HEK293 (cell line): ENCODE data around the gene VPS54.
A peak's percentile ranks its signal among the peaks of the same experiment; 100 is the strongest.

Experiments used
- TCF7L2 ChIP-seq: IDR thresholded peaks from 2 replicates; pipeline ENCODE4 v1.6.1; 2011; ENCODE audit warnings: low read depth, mild to moderate bottlenecking, inconsistent platforms, low read length, moderate library complexity, borderline replicate concordance
- ZBTB8A ChIP-seq: fragments of 450-650 bp; formaldehyde crosslinking; IDR thresholded peaks from 2 replicates; pipeline ENCODE4 v1.5.1; 2016; ENCODE audit warnings: missing biosample characterization, missing genetic modification characterization
- ZNF16 ChIP-seq: fragments of 450-650 bp; formaldehyde crosslinking; IDR thresholded peaks from 2 replicates; pipeline ENCODE4 v1.5.1; 2016; ENCODE audit warnings: low read depth, missing biosample characterization, missing genetic modification characterization
- ZNF785 ChIP-seq: fragments of 450-650 bp; formaldehyde crosslinking; IDR thresholded peaks from 2 replicates; pipeline ENCODE4 v1.5.1; 2016; ENCODE audit warnings: missing biosample characterization, missing genetic modification characterization
- TF ChIP-seq, protein P1 (sequence below): fragments of 450-650 bp; formaldehyde crosslinking; IDR thresholded peaks from 2 replicates; pipeline ENCODE4 v1.5.1; 2016; ENCODE audit warnings: missing biosample characterization, missing genetic modification characterization
- TF ChIP-seq, protein P2 (sequence below): fragments of 450-650 bp; formaldehyde crosslinking; conservative IDR thresholded peaks from 2 replicates; pipeline ENCODE4 v1.5.1; 2016; ENCODE audit warnings: low read depth, missing biosample characterization, missing genetic modification characterization

DNA sequence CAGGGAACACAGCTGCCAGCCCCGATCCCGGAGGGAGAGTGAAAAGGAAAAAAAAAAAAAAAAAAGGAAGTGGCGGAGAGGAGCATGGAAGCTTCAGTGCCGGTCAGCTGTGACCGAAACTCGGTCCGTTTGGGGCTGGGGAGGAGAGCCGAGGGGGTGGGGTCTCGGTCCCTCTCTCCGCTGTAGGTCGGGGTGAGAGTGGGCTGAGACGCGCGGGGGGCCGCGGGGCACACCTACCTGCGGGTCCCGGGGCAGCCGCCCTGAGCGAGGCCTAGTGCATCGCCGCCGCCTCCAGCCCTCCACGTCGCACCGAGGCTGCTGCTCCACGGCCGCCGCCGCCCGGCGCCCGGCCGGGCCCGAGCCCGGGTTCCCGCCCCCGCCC, 536 bp downstream of the VPS54 start:
- TF ChIP-seq, protein P1, sequence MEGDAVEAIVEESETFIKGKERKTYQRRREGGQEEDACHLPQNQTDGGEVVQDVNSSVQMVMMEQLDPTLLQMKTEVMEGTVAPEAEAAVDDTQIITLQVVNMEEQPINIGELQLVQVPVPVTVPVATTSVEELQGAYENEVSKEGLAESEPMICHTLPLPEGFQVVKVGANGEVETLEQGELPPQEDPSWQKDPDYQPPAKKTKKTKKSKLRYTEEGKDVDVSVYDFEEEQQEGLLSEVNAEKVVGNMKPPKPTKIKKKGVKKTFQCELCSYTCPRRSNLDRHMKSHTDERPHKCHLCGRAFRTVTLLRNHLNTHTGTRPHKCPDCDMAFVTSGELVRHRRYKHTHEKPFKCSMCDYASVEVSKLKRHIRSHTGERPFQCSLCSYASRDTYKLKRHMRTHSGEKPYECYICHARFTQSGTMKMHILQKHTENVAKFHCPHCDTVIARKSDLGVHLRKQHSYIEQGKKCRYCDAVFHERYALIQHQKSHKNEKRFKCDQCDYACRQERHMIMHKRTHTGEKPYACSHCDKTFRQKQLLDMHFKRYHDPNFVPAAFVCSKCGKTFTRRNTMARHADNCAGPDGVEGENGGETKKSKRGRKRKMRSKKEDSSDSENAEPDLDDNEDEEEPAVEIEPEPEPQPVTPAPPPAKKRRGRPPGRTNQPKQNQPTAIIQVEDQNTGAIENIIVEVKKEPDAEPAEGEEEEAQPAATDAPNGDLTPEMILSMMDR (tag by site-specific recombination) = no peak
- no peak for TF ChIP-seq ZBTB8A (tag by site-specific recombination)
- TF ChIP-seq, protein P2, sequence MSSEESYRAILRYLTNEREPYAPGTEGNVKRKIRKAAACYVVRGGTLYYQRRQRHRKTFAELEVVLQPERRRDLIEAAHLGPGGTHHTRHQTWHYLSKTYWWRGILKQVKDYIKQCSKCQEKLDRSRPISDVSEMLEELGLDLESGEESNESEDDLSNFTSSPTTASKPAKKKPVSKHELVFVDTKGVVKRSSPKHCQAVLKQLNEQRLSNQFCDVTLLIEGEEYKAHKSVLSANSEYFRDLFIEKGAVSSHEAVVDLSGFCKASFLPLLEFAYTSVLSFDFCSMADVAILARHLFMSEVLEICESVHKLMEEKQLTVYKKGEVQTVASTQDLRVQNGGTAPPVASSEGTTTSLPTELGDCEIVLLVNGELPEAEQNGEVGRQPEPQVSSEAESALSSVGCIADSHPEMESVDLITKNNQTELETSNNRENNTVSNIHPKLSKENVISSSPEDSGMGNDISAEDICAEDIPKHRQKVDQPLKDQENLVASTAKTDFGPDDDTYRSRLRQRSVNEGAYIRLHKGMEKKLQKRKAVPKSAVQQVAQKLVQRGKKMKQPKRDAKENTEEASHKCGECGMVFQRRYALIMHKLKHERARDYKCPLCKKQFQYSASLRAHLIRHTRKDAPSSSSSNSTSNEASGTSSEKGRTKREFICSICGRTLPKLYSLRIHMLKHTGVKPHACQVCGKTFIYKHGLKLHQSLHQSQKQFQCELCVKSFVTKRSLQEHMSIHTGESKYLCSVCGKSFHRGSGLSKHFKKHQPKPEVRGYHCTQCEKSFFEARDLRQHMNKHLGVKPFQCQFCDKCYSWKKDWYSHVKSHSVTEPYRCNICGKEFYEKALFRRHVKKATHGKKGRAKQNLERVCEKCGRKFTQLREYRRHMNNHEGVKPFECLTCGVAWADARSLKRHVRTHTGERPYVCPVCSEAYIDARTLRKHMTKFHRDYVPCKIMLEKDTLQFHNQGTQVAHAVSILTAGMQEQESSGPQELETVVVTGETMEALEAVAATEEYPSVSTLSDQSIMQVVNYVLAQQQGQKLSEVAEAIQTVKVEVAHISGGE (tag by site-specific recombination) = 0 out of 2 replicates have a peak, but pooled peaks have one; percentile 9
- TF ChIP-seq TCF7L2 = no peak
- TF ChIP-seq ZNF16 (tag by site-specific recombination) = no peak
- no peak for TF ChIP-seq ZNF785 (tag by site-specific recombination)
